Keratinocyte (primary cell): ENCODE data around the gene PYCR2. TPM values are rescaled to one million over a fixed set of nuclear protein-coding genes. Genes with fewer than 3 reads are reported as not detected.

ENCODE experiments used
- DNase-seq: peaks from one replicate; pipeline ENCODE4 v3.0.0-alpha.2; 2011; ENCODE audit warnings: low read depth, missing footprints, low spot score
- FAIRE-seq: peaks from 2 replicates; lab custom pipeline; 2011; peaks lifted over from hg19 to GRCh38; lab: Jason Lieb, UNC
- H2AFZ ChIP-seq: 2 replicates; pipeline ENCODE4 v1.6.0; 2012; ENCODE audit warnings: low read length, control low read depth, inconsistent platforms; ENCODE audit not compliant: control insufficient read depth
- H3K27ac ChIP-seq: 2 replicates; pipeline ENCODE4 v1.5.1; 2011; ENCODE audit warnings: low read length; ENCODE audit not compliant: control insufficient read depth, insufficient read depth
- H3K27me3 ChIP-seq: 3 replicates; pipeline ENCODE4 v1.6.0; 2011; ENCODE audit warnings: low read length; ENCODE audit not compliant: control insufficient read depth, insufficient read depth; ENCODE audit errors: extremely low read depth
- H3K36me3 ChIP-seq, 2 experiments: 2 replicates in 1 of 2; 3 replicates in 1 of 2; pipeline ENCODE4 v1.5.1; 2011; ENCODE audit warnings: low read length in 2 of 2, mild to moderate bottlenecking in 1 of 2; ENCODE audit not compliant: control insufficient read depth in 2 of 2, insufficient read depth in 2 of 2; ENCODE audit errors: extremely low read depth in 1 of 2
- H3K4me1 ChIP-seq: 3 replicates; pipeline ENCODE4 v1.5.1; 2011; ENCODE audit warnings: low read length; ENCODE audit not compliant: control insufficient read depth, insufficient read depth; ENCODE audit errors: extremely low read depth
- H3K4me2 ChIP-seq: 3 replicates; pipeline ENCODE4 v1.6.0; 2011; ENCODE audit warnings: low read depth, low read length; ENCODE audit not compliant: control insufficient read depth, insufficient read depth; ENCODE audit errors: extremely low read depth
- H3K4me3 ChIP-seq, 3 experiments: fragments of 200-600 bp in 1 of 3; sonication (generic) in 1 of 3; 2 replicates in 2 of 3; 3 replicates in 1 of 3; pipeline ENCODE4 v1.5.1; 2011 to 2016; ENCODE audit warnings: low read length in 3 of 3, mild to moderate bottlenecking in 3 of 3, control low read depth in 2 of 3, inconsistent platforms in 1 of 3, low read depth in 1 of 3, mixed read lengths in 1 of 3, mixed run types in 1 of 3, moderate library complexity in 1 of 3; ENCODE audit not compliant: control insufficient read depth in 2 of 3, insufficient read depth in 2 of 3; ENCODE audit errors: extremely low read depth in 1 of 3
- H3K79me2 ChIP-seq: 2 replicates; pipeline ENCODE4 v1.6.0; 2012; ENCODE audit warnings: low read length; ENCODE audit not compliant: control insufficient read depth, insufficient read depth
- H3K9ac ChIP-seq: 3 replicates; pipeline ENCODE4 v1.6.0; 2011; ENCODE audit warnings: low read length; ENCODE audit not compliant: control insufficient read depth, insufficient read depth; ENCODE audit errors: extremely low read depth
- H3K9me1 ChIP-seq: 3 replicates; pipeline ENCODE4 v1.6.0; 2011; ENCODE audit warnings: low read length; ENCODE audit not compliant: control insufficient read depth, insufficient read depth; ENCODE audit errors: extremely low read depth
- H3K9me3 ChIP-seq: 2 replicates; pipeline ENCODE4 v1.5.1; 2012; ENCODE audit warnings: low read depth, low read length; ENCODE audit not compliant: control insufficient read depth
- H4K20me1 ChIP-seq: 3 replicates; pipeline ENCODE4 v1.6.0; 2011; ENCODE audit warnings: low read length; ENCODE audit not compliant: control insufficient read depth, insufficient read depth; ENCODE audit errors: extremely low read depth
- EZH2 ChIP-seq: IDR thresholded peaks from one replicate; pipeline ENCODE4 v1.6.1; 2012; ENCODE audit warnings: inconsistent platforms, mild to moderate bottlenecking, low read length, moderate library complexity
- dilution Hi-C: fragments of 300-500 bp; cut with MboI; formaldehyde crosslinking; loops from one replicate; pipeline ENCODE4 v1.7.0; 2020; ENCODE audit warnings: low sequenced_read_pairs; ENCODE audit not compliant: extremely low pct_ligation_motif_present
- polyA plus RNA-seq, 5 experiments: library from polyadenylated mRNA; depleted of rRNA in 3 of 5; stranded (reverse) in 3 of 5; stranded (forward) in 1 of 5; unstranded in 1 of 5; fragments of >200 nt; gene quantifications; 1 replicate in 1 of 5; 2 replicates in 3 of 5; 3 replicates in 1 of 5; pipeline versions ENCODE4 v1.2.1 to v1.2.3, GENCODE V29; 2011 to 2012; ENCODE audit warnings: missing spikeins in 2 of 5, low read depth in 1 of 5, low replicate concordance in 1 of 5
- TF ChIP-seq, protein P1 (sequence below), 3 experiments: IDR thresholded peaks in 1 of 3; conservative IDR thresholded peaks in 1 of 3; optimal IDR thresholded peaks in 1 of 3; 2 replicates in 2 of 3; 3 replicates in 1 of 3; pipeline versions ENCODE3 to v1.5.1; 2011; ENCODE audit warnings: low read length in 3 of 3, mild to moderate bottlenecking in 3 of 3, moderate library complexity in 2 of 3, control low read depth in 1 of 3, inconsistent platforms in 1 of 3; ENCODE audit not compliant: insufficient read depth in 2 of 3; ENCODE audit errors: extremely low read depth in 1 of 3

The PYCR2 gene
- polyA plus RNA-seq, 1 donor (not counting 4 experiments of a cell fraction or from before 2014, with no cell fraction given): 45.5 TPM

DNA sequence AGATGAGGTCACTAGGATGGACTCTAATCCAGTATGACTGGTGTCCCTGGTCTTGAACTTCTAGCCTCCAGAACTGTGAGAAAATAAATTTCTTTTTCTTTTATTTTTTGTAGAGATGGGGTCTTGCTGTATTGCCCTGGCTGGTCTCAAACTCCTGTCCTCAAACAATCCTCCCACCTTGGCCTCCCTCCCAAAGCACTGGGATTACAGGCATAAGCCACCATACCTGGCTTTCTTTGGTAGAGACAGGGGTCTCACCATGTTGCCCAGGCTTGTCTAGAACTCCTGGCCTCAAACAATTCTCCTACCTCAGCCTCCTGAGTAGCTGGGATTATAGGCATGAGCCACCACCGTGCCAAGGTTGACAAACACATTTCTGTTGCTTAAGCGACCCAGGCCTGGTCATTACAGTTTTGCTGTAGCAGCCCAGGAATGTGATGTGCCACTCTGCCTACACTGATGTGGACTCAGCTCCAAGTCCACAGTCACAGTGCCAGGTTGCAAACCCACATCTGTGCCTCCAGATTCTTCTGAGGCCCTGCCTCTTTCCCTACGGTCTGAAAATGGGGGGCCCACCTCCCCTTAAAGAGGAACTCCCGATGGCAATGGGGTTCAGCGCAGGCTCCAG lies 15.9 kb downstream of the PYCR2 start:
- Histone ChIP-seq H2AFZ (no peak overlapping the region), H3K79me2 (no peaks in the 10 kb centered on the region), H3K27me3 (no peaks in the 10 kb centered on the region), H3K4me1 (peaks cover 8% of the 10 kb centered on the region), H3K4me2 (no peak overlapping the region), H3K36me3 (no peaks in the 10 kb centered on the region), H4K20me1 (no peaks in the 10 kb centered on the region), H3K4me3 (no peak overlapping the region), H3K9ac (no peak overlapping the region), H3K9me1 (no peaks in the 10 kb centered on the region), H3K27ac (no peak overlapping the region), H3K9me3 (no peaks in the 10 kb centered on the region)
- dilution Hi-C loops: no loop called here
- no peak for TF ChIP-seq EZH2
- TF ChIP-seq, protein P1, sequence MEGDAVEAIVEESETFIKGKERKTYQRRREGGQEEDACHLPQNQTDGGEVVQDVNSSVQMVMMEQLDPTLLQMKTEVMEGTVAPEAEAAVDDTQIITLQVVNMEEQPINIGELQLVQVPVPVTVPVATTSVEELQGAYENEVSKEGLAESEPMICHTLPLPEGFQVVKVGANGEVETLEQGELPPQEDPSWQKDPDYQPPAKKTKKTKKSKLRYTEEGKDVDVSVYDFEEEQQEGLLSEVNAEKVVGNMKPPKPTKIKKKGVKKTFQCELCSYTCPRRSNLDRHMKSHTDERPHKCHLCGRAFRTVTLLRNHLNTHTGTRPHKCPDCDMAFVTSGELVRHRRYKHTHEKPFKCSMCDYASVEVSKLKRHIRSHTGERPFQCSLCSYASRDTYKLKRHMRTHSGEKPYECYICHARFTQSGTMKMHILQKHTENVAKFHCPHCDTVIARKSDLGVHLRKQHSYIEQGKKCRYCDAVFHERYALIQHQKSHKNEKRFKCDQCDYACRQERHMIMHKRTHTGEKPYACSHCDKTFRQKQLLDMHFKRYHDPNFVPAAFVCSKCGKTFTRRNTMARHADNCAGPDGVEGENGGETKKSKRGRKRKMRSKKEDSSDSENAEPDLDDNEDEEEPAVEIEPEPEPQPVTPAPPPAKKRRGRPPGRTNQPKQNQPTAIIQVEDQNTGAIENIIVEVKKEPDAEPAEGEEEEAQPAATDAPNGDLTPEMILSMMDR (optimal IDR thresholded peaks at IDR 0.05 in 1 of 3, IDR thresholded peaks at IDR 0.05 in 1 of 3, conservative IDR thresholded peaks at IDR 0.05 in 1 of 3; ENCODE audit: extremely low read depth in 1 of 3, insufficient read depth in 2 of 3, low read length in 3 of 3): no peak
- no peak for FAIRE-seq
- DNase-seq: no peak

DNA sequence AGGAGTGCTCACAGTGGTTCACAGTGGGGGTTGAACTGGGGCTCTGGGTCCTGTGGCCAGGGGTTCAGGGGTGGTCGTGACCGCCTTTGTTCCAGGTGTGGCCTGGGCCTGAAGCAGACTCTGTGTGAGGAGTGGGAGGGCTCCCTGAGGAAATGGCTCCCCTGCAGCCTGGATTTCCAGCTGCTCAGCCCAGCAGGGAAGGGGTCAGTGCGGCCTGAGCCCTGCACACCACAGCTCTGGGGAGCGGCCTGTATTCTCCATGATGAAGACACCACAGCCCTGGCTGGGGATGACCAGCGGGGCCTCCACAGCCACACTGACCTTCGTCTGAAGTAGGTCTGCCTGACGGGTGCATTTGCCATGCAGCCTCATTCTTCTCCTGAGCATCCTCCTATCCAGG lies 16.7 kb downstream of the PYCR2 start:
- Histone ChIP-seq H3K9me1 (no peaks in the 10 kb centered on the region), H3K27ac (no peak overlapping the region), H3K4me3 (no peak overlapping the region), H3K27me3 (no peaks in the 10 kb centered on the region), H3K4me1 (peaks cover 8% of the 10 kb centered on the region), H3K79me2 (no peaks in the 10 kb centered on the region), H3K36me3 (no peaks in the 10 kb centered on the region), H2AFZ (no peak overlapping the region), H3K9ac (no peak overlapping the region), H4K20me1 (no peaks in the 10 kb centered on the region), H3K9me3 (no peaks in the 10 kb centered on the region), H3K4me2 (no peak overlapping the region)
- no peak for DNase-seq
- dilution Hi-C loops: no loop called here
- no peak for FAIRE-seq
- no peak for TF ChIP-seq EZH2
- TF ChIP-seq, protein P1 (optimal IDR thresholded peaks at IDR 0.05 in 1 of 3, IDR thresholded peaks at IDR 0.05 in 1 of 3, conservative IDR thresholded peaks at IDR 0.05 in 1 of 3; ENCODE audit: extremely low read depth in 1 of 3, insufficient read depth in 2 of 3, low read length in 3 of 3): no peak
